Measurements from ENCODE around the gene ILDR1.

DNA sequence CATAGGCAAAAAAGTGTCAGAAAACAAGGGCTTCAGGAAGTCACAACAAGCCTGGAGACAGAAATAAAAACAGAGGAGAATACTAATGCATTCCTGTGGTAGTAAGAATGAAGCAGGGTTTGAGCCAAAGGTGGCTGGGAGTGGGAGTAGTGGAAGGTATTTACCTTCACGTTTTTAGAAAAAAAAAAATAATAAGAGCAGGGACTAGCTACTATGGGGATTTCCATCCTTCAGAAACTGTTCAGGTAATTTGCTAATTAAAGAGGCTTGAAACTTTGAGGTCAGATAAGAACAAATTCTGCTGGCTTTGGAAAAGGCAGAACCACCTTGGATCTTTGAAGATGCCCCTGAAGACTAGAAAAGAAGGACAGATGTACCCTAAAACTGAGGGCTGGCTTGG, 18.4 kb downstream of the ILDR1 start:
- TF ChIP-seq, protein P1, sequence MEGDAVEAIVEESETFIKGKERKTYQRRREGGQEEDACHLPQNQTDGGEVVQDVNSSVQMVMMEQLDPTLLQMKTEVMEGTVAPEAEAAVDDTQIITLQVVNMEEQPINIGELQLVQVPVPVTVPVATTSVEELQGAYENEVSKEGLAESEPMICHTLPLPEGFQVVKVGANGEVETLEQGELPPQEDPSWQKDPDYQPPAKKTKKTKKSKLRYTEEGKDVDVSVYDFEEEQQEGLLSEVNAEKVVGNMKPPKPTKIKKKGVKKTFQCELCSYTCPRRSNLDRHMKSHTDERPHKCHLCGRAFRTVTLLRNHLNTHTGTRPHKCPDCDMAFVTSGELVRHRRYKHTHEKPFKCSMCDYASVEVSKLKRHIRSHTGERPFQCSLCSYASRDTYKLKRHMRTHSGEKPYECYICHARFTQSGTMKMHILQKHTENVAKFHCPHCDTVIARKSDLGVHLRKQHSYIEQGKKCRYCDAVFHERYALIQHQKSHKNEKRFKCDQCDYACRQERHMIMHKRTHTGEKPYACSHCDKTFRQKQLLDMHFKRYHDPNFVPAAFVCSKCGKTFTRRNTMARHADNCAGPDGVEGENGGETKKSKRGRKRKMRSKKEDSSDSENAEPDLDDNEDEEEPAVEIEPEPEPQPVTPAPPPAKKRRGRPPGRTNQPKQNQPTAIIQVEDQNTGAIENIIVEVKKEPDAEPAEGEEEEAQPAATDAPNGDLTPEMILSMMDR (IDR thresholded peaks at IDR 0.05), result no peak
- no peak for TF ChIP-seq POLR2A (IDR thresholded peaks at IDR 0.05)

All from thyroid gland (tissue), 4 donors.